NOMO-1 treated with DMSO at 0.1 percent for 48 hours (cell line): ENCODE results near the gene EXOSC3.

Experiments
- DNase-seq: peaks from one replicate; lab custom pipeline; 2025; ENCODE audit not compliant: unreplicated experiment; lab: John Stamatoyannopoulos, UW

EXOSC3 gene

GRCh38 chr9:37739222-37739621 lies 45.6 kb downstream of the EXOSC3 start:
- DNase-seq = no peak

GRCh38 chr9:37732952-37733351 lies 51.9 kb downstream of the EXOSC3 start:
- no peak for DNase-seq

DNA sequence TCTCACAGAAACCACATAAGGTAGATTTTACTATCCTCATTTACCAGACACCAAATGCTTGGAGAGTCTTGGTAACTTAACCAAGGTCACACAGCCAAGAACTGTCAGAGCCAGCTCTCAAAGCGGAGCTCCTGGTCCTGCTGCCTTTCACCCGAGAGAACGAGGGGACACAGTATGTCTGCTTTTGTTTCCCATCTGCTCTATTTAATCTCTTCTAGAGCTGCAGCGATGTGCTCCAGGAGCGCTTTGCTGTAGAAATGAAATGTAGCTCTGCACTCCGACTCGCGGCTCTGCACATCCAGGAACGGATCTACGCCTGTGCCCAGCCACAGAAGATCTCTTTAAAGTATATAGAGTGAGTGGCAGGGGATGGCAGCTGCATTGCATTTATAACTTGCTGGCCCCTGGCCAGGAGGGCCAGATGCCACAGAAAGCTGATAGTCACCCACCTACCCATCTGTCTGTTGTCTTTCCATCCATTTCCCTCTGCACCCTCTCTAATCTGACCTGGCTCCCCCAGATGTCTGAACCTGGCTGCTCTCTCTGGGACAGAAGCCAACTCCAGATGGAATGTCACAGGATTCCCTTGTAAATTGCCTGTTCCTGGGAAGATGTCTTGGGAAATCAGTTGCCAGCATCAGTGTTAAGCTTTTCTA lies 52.6 kb downstream of the EXOSC3 start:
- no peak for DNase-seq

- no peak for DNase-seq
Measured at GRCh38 chr9:37730839-37731238, 54.0 kb downstream of the EXOSC3 start.

GRCh38 chr9:37730256-37730655 lies 54.6 kb downstream of the EXOSC3 start:
- no peak for DNase-seq
